H1 (cell line): ENCODE results near the gene SLC13A1. TPM values are rescaled to one million over a fixed set of nuclear protein-coding genes. Genes with fewer than 3 reads are reported as not detected.

Experiments used
- CHD7 ChIP-seq: fragments of 300-600 bp; sonication (generic); IDR thresholded peaks from 2 replicates; pipeline ENCODE4 v1.7.1; 2012; ENCODE audit warnings: low read length, moderate library complexity, mild to moderate bottlenecking, inconsistent platforms; ENCODE audit not compliant: insufficient replicate concordance
- JUN ChIP-seq: IDR thresholded peaks from 2 replicates; pipeline ENCODE4 v1.6.1; 2011; ENCODE audit warnings: low read depth, mild to moderate bottlenecking, improper control_type of control experiment, low read length
- MAFK ChIP-seq: IDR thresholded peaks from 2 replicates; pipeline ENCODE4 v1.6.1; 2012; ENCODE audit warnings: low read depth, mild to moderate bottlenecking, improper control_type of control experiment, low read length
- NANOG ChIP-seq: IDR thresholded peaks from 2 replicates; pipeline ENCODE4 v1.6.1; 2011; ENCODE audit warnings: low read length, low read depth, mild to moderate bottlenecking, inconsistent platforms; ENCODE audit not compliant: insufficient read depth, poor library complexity, severe bottlenecking
- RNF2 ChIP-seq: fragments of 200-900, 300-1000 bp; sonication (generic); IDR thresholded peaks from 2 replicates; pipeline ENCODE4 v1.7.1; 2016; ENCODE audit warnings: borderline replicate concordance, low read depth, mild to moderate bottlenecking, antibody characterized with exemption, low read length; ENCODE audit not compliant: poor library complexity, severe bottlenecking; ENCODE audit errors: missing control alignments
- SAP30 ChIP-seq: fragments of 300-600 bp; sonication (generic); IDR thresholded peaks from 2 replicates; pipeline ENCODE4 v1.7.1; 2012; ENCODE audit warnings: low read length, moderate library complexity, mild to moderate bottlenecking, inconsistent platforms; ENCODE audit not compliant: insufficient read depth, insufficient replicate concordance
- SIRT6 ChIP-seq: IDR thresholded peaks from one replicate; pipeline ENCODE4 v1.7.1; 2012; ENCODE audit warnings: low read length, inconsistent platforms
- SIX5 ChIP-seq: IDR thresholded peaks from 2 replicates; pipeline ENCODE4 v1.6.1; 2011; ENCODE audit warnings: mild to moderate bottlenecking, low read depth, low read length
- SRF ChIP-seq: IDR thresholded peaks from 2 replicates; pipeline ENCODE4 v1.6.1; 2011; ENCODE audit warnings: mild to moderate bottlenecking, low read depth, low read length, moderate library complexity
- TAF7 ChIP-seq: optimal IDR thresholded peaks from 2 replicates; pipeline ENCODE3; 2011; ENCODE audit warnings: low read depth, mild to moderate bottlenecking, inconsistent platforms, low read length, moderate library complexity, borderline replicate concordance
- polyA plus RNA-seq, 7 experiments: library from polyadenylated mRNA; depleted of rRNA in 3 of 7; stranded (reverse) in 5 of 7; unstranded in 2 of 7; fragments of >200 nt in 5 of 7; fragments of 200-250 nt in 2 of 7; gene quantifications; 1 replicate in 5 of 7; 2 replicates in 1 of 7; 4 replicates in 1 of 7; pipeline versions ENCODE4 v1.2.1 to v1.2.3, GENCODE V29; 2011 to 2013; ENCODE audit warnings: missing spikeins in 2 of 7, mixed read lengths in 2 of 7
- total RNA-seq: library from RNA; stranded (reverse); fragmentation: NEBNext Ultra II Directional; extraction: Animal tissue kit (Norgen Biotek cat#: 25700); gene quantifications from 2 replicates; pipeline ENCODE4 v1.2.1, GENCODE V29; 2021

The SLC13A1 gene
- total and polyA plus RNA-seq, 2 of the 8 experiments (the other 6 are each of a cell fraction or from before 2014, with no cell fraction given), result not detected

- TF ChIP-seq CHD7, result no peak
- no peak for TF ChIP-seq SRF
- TF ChIP-seq RNF2, result no peak
- no peak for TF ChIP-seq TAF7
- TF ChIP-seq MAFK, result no peak
- TF ChIP-seq SIX5, result no peak
- TF ChIP-seq SAP30, result no peak
- TF ChIP-seq SIRT6, result no peak
- no peak for TF ChIP-seq NANOG
- TF ChIP-seq JUN, result no peak
These were observed 56.3 kb downstream of the SLC13A1 start (continued) for GRCh38 chr7:123143252-123144006.
